ENCODE data around the gene MTUS2. TPM values are rescaled to one million over a fixed set of nuclear protein-coding genes. Genes with fewer than 3 reads are reported as not detected.

The MTUS2 gene
- total and polyA plus RNA-seq, 9 of the 15 experiments (the other 6 are each of a cell fraction or from before 2014, with no cell fraction given): 0.01 to 0.28 (median 0.06) TPM; not detected in 1

DNA sequence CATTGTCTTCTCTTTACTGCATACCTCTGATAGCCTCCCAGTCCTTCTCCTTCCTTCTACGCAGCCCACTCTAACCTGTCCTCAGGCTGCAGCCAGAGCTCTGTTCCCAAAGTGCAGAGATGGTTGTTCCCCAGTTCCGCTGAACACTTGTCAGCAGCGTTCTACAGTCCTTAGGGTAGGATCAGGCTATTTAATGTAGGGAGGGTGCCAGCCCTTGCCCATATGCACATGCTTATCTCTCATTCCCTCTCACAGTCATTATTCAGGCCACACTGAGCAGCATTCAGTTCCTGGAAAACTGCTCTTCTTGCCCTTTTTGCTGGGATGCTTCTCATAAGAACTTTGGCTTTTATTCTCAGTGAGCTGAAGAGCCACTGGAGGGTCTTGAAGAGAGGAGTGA is 180.7 kb downstream of the MTUS2 start:
- ChIA-PET POLR2A (no interaction called here), CTCF (ENCODE audit: low intra/inter-chr PET ratio) (no interaction called here)
- ATAC-seq: no peak
- Histone ChIP-seq H3K9me3 (replicated peaks; ENCODE audit: control insufficient read depth, insufficient read depth, low read depth, low read length) (no peaks in the 10 kb centered on the region), H3K4me1 (replicated peaks in 1 of 2; ENCODE audit: control insufficient read depth in 2 of 2, insufficient read depth in 2 of 2, low read length in 2 of 2) (no peaks in the 10 kb centered on the region), H3K79me2 (ENCODE audit: control insufficient read depth, insufficient read depth, low read length) (no peaks in the 10 kb centered on the region), H3K9ac (ENCODE audit: insufficient read depth in 1 of 2, low read depth in 2 of 2, low read length in 2 of 2) (no peak overlapping the region), H3K27ac (ENCODE audit: extremely low read depth, low read depth, low read length) (no peak overlapping the region), H3K9me1 (ENCODE audit: control insufficient read depth, insufficient read depth, low read length) (no peaks in the 10 kb centered on the region), H2AFZ (ENCODE audit: low read depth, low read length) (no peak overlapping the region), H3K4me2 (ENCODE audit: insufficient read depth, low read length) (no peak overlapping the region), H3K4me3 (no peak overlapping the region), H4K20me1 (replicated peaks; ENCODE audit: control insufficient read depth, insufficient read depth, low read length) (no peaks in the 10 kb centered on the region), H3K27me3 (ENCODE audit: control insufficient read depth in 2 of 2, insufficient read depth in 2 of 2, low read length in 2 of 2) (no peaks in the 10 kb centered on the region), H3K36me3 (ENCODE audit: control insufficient read depth, insufficient read depth, low read length) (no peaks in the 10 kb centered on the region)
- intact Hi-C loops (cut with micrococcal nuclease) (no loop called here), in situ Hi-C loops (cut with MboI) (no loop called here)
- no peak for TF ChIP-seq RHOXF2B (CRISPR knock-in tag; conservative IDR thresholded peaks at IDR 0.05)
- TF ChIP-seq, protein P1, sequence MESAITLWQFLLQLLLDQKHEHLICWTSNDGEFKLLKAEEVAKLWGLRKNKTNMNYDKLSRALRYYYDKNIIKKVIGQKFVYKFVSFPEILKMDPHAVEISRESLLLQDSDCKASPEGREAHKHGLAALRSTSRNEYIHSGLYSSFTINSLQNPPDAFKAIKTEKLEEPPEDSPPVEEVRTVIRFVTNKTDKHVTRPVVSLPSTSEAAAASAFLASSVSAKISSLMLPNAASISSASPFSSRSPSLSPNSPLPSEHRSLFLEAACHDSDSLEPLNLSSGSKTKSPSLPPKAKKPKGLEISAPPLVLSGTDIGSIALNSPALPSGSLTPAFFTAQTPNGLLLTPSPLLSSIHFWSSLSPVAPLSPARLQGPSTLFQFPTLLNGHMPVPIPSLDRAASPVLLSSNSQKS (CRISPR knock-in tag; IDR thresholded peaks at IDR 0.05): no peak
- TF ChIP-seq ATF7 (IDR thresholded peaks at IDR 0.05): no peak
- TF ChIP-seq RB1 (IDR thresholded peaks at IDR 0.05; ENCODE audit: low read depth): no peak
- no peak for TF ChIP-seq ZFPM2 (CRISPR knock-in tag; IDR thresholded peaks at IDR 0.05)
- TF ChIP-seq, protein P2, sequence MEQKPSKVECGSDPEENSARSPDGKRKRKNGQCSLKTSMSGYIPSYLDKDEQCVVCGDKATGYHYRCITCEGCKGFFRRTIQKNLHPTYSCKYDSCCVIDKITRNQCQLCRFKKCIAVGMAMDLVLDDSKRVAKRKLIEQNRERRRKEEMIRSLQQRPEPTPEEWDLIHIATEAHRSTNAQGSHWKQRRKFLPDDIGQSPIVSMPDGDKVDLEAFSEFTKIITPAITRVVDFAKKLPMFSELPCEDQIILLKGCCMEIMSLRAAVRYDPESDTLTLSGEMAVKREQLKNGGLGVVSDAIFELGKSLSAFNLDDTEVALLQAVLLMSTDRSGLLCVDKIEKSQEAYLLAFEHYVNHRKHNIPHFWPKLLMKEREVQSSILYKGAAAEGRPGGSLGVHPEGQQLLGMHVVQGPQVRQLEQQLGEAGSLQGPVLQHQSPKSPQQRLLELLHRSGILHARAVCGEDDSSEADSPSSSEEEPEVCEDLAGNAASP (IDR thresholded peaks at IDR 0.05): no peak
- no peak for TF ChIP-seq OTX1 (CRISPR knock-in tag; IDR thresholded peaks at IDR 0.05)
- TF ChIP-seq, protein P3, sequence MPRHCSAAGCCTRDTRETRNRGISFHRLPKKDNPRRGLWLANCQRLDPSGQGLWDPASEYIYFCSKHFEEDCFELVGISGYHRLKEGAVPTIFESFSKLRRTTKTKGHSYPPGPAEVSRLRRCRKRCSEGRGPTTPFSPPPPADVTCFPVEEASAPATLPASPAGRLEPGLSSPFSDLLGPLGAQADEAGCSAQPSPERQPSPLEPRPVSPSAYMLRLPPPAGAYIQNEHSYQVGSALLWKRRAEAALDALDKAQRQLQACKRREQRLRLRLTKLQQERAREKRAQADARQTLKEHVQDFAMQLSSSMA (CRISPR knock-in tag; IDR thresholded peaks at IDR 0.05): no peak
- TF ChIP-seq KDM2B (CRISPR knock-in tag; IDR thresholded peaks at IDR 0.05): no peak
- no peak for TF ChIP-seq HDAC6 (IDR thresholded peaks at IDR 0.05; ENCODE audit: low read depth, low read length)
- no peak for TF ChIP-seq NCOA6 (IDR thresholded peaks at IDR 0.05)
- TF ChIP-seq SMARCA4 (IDR thresholded peaks at IDR 0.05): no peak
- TF ChIP-seq, protein P4, sequence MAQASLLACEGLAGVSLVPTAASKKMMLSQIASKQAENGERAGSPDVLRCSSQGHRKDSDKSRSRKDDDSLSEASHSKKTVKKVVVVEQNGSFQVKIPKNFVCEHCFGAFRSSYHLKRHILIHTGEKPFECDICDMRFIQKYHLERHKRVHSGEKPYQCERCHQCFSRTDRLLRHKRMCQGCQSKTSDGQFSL (CRISPR knock-in tag; IDR thresholded peaks at IDR 0.05): no peak
- TF ChIP-seq, protein P4 (tag; IDR thresholded peaks at IDR 0.05): no peak
- no peak for TF ChIP-seq ZKSCAN1 (IDR thresholded peaks at IDR 0.05; ENCODE audit: low read depth, low read length)
- no peak for TF ChIP-seq ZC3H8 (IDR thresholded peaks at IDR 0.05)
- TF ChIP-seq, protein P5, sequence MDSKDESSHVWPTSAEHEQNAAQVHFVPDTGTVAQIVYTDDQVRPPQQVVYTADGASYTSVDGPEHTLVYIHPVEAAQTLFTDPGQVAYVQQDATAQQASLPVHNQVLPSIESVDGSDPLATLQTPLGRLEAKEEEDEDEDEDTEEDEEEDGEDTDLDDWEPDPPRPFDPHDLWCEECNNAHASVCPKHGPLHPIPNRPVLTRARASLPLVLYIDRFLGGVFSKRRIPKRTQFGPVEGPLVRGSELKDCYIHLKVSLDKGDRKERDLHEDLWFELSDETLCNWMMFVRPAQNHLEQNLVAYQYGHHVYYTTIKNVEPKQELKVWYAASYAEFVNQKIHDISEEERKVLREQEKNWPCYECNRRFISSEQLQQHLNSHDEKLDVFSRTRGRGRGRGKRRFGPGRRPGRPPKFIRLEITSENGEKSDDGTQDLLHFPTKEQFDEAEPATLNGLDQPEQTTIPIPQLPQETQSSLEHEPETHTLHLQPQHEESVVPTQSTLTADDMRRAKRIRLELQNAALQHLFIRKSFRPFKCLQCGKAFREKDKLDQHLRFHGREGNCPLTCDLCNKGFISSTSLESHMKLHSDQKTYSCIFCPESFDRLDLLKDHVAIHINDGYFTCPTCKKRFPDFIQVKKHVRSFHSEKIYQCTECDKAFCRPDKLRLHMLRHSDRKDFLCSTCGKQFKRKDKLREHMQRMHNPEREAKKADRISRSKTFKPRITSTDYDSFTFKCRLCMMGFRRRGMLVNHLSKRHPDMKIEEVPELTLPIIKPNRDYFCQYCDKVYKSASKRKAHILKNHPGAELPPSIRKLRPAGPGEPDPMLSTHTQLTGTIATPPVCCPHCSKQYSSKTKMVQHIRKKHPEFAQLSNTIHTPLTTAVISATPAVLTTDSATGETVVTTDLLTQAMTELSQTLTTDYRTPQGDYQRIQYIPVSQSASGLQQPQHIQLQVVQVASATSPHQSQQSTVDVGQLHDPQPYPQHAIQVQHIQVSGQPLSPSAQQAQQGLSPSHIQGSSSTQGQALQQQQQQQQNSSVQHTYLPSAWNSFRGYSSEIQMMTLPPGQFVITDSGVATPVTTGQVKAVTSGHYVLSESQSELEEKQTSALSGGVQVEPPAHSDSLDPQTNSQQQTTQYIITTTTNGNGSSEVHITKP (IDR thresholded peaks at IDR 0.05; ENCODE audit: partially characterized antibody): no peak
- DNase-seq (ENCODE audit: extremely low read depth in 1 of 4, low spot score in 3 of 4): no peak
- BruUV-seq (replicated peaks): no TSS peak
- FAIRE-seq: no peak
- 0% methylated on average over 3 of the region's 3 CpGs for WGBS (ENCODE audit: insufficient coverage, low coverage, missing lambda C conversion rate)

Measured in K562 (cell line).